HEK293T (cell line): ENCODE data around the gene FAM227A.

ENCODE experiments used
- FOXA1 ChIP-seq: fragments of 450-650 bp; IDR thresholded peaks from 2 replicates; pipeline ENCODE4 v1.6.1; 2016; ENCODE audit warnings: mild to moderate bottlenecking
- SP1 ChIP-seq: fragments of 450-650 bp; IDR thresholded peaks from 2 replicates; pipeline ENCODE4 v1.6.1; 2017

- no peak for TF ChIP-seq SP1
- no peak for TF ChIP-seq FOXA1
These were observed 10.8 kb downstream of the FAM227A start for GRCh38 chr22:38645430-38645829.
